Trophoblast cell (in vitro differentiated cells and primary cell): ENCODE data around the gene NKX6-1.

Experiments
- DNase-seq, 2 donors: peaks; one replicate each; pipeline ENCODE4 v3.0.0-alpha.2; 2016
- H2AFZ ChIP-seq: 2 replicates; pipeline ENCODE4 v1.6.1; 2013; ENCODE audit warnings: low read length, moderate library complexity, mild to moderate bottlenecking; ENCODE audit not compliant: insufficient read depth, poor library complexity
- H2AK5ac ChIP-seq: 2 replicates; pipeline ENCODE4 v1.6.1; 2013; ENCODE audit warnings: mild to moderate bottlenecking, low read length
- H2BK120ac ChIP-seq: 2 replicates; pipeline ENCODE4 v1.6.1; 2013; ENCODE audit warnings: low read length, mild to moderate bottlenecking, moderate library complexity; ENCODE audit not compliant: insufficient read depth, poor library complexity
- H2BK12ac ChIP-seq: 2 replicates; pipeline ENCODE4 v1.6.1; 2013; ENCODE audit warnings: mild to moderate bottlenecking, low read length, moderate library complexity
- H2BK5ac ChIP-seq: 2 replicates; pipeline ENCODE4 v1.6.1; 2013; ENCODE audit warnings: low read length, low read depth, moderate library complexity, mild to moderate bottlenecking; ENCODE audit not compliant: poor library complexity
- H3K14ac ChIP-seq: 2 replicates; pipeline ENCODE4 v1.6.1; 2013; ENCODE audit warnings: mild to moderate bottlenecking, low read length
- H3K18ac ChIP-seq: 2 replicates; pipeline ENCODE4 v1.6.1; 2013; ENCODE audit warnings: mild to moderate bottlenecking, low read length
- H3K23ac ChIP-seq: 2 replicates; pipeline ENCODE4 v1.6.1; 2013; ENCODE audit warnings: low read length
- H3K27ac ChIP-seq: 2 replicates; pipeline ENCODE4 v1.5.1; 2013; ENCODE audit warnings: low read depth, mild to moderate bottlenecking, inconsistent platforms, low read length, moderate library complexity
- H3K27me3 ChIP-seq: 2 replicates; pipeline ENCODE4 v1.6.1; 2013; ENCODE audit warnings: inconsistent platforms, mild to moderate bottlenecking, low read length, moderate library complexity; ENCODE audit not compliant: insufficient read depth
- H3K36me3 ChIP-seq, 2 experiments: 1 replicate in 1 of 2; 2 replicates in 1 of 2; pipeline ENCODE4 v1.6.1; 2013; ENCODE audit warnings: low read length in 2 of 2, mild to moderate bottlenecking in 2 of 2, moderate library complexity in 1 of 2; ENCODE audit not compliant: insufficient read depth in 2 of 2, control insufficient read depth in 1 of 2
- H3K4ac ChIP-seq: 2 replicates; pipeline ENCODE4 v1.6.1; 2013; ENCODE audit warnings: low read depth, mild to moderate bottlenecking, low read length, moderate library complexity
- H3K4me1 ChIP-seq, 2 experiments: 1 replicate in 1 of 2; 2 replicates in 1 of 2; pipeline ENCODE4 v1.6.1; 2013; ENCODE audit warnings: low read length in 2 of 2, mild to moderate bottlenecking in 2 of 2, moderate library complexity in 1 of 2; ENCODE audit not compliant: insufficient read depth in 2 of 2, control insufficient read depth in 1 of 2
- H3K4me2 ChIP-seq: 2 replicates; pipeline ENCODE4 v1.6.1; 2013; ENCODE audit warnings: inconsistent platforms, mild to moderate bottlenecking, low read length, moderate library complexity
- H3K4me3 ChIP-seq: 2 replicates; pipeline ENCODE4 v1.5.1; 2013; ENCODE audit warnings: mild to moderate bottlenecking, low read depth, low read length, inconsistent platforms
- H3K79me1 ChIP-seq: one replicate; pipeline ENCODE4 v1.6.1; 2013; ENCODE audit warnings: low read length
- H3K79me2 ChIP-seq: 2 replicates; pipeline ENCODE4 v1.6.1; 2013; ENCODE audit warnings: low read length, mild to moderate bottlenecking; ENCODE audit not compliant: control insufficient read depth, insufficient read depth, poor library complexity
- H3K9ac ChIP-seq: 2 replicates; pipeline ENCODE4 v1.6.1; 2013; ENCODE audit warnings: mild to moderate bottlenecking, low read length
- H3K9me3 ChIP-seq: 2 replicates; pipeline ENCODE4 v1.6.1; 2013; ENCODE audit warnings: low read depth, mild to moderate bottlenecking, control low read depth, inconsistent platforms, low read length; ENCODE audit not compliant: insufficient read depth
- H4K12ac ChIP-seq: 2 replicates; pipeline ENCODE4 v1.6.1; 2013; ENCODE audit warnings: low read depth, mild to moderate bottlenecking, low read length, moderate library complexity
- H4K8ac ChIP-seq: 2 replicates; pipeline ENCODE4 v1.6.1; 2013; ENCODE audit warnings: low read depth, mild to moderate bottlenecking, low read length, moderate library complexity
- H4K91ac ChIP-seq: one replicate; pipeline ENCODE4 v1.6.1; 2013; ENCODE audit warnings: low read depth, mild to moderate bottlenecking, low read length, moderate library complexity
- WGBS: extraction: QIAGEN DNeasy Blood & Tissue Kit; methylation state at CpG from one replicate; pipeline ENCODE4 v1.1.7; 2013; ENCODE audit warnings: missing lambda C conversion rate; ENCODE audit not compliant: insufficient read length, insufficient coverage; ENCODE audit errors: extremely low coverage; 5-methylcytosine and 5-hydroxymethylcytosine counted together

NKX6-1 gene

GRCh38 chr4:84527391-84527790 lies 28.3 kb upstream of the NKX6-1 start:
- no peaks in the 10 kb centered on the region for H3K79me2 ChIP-seq
- H3K36me3 ChIP-seq, result no peaks in the 10 kb centered on the region
- no peak overlapping the region for H3K14ac ChIP-seq
- H4K91ac ChIP-seq, result no peak overlapping the region
- H3K79me1 ChIP-seq, result peaks cover 2% of the 10 kb centered on the region
- H3K4ac ChIP-seq, result no peak overlapping the region
- DNase-seq, result no peak
- no peak overlapping the region for H4K8ac ChIP-seq
- H3K23ac ChIP-seq, result no peak overlapping the region
- no peak overlapping the region for H2AFZ ChIP-seq
- H2BK5ac ChIP-seq, result no peak overlapping the region
- no peaks in the 10 kb centered on the region for H3K27me3 ChIP-seq
- H3K27ac ChIP-seq, result no peak overlapping the region
- no peak overlapping the region for H2BK12ac ChIP-seq
- peaks cover 2 to 6% of the 10 kb centered on the region in 2 experiments for H3K4me1 ChIP-seq
- no peaks in the 10 kb centered on the region for H3K9me3 ChIP-seq
- no peak overlapping the region for H4K12ac ChIP-seq
- H3K4me3 ChIP-seq, result no peak overlapping the region
- H2BK120ac ChIP-seq, result no peak overlapping the region
- no peak overlapping the region for H3K9ac ChIP-seq
- no peak overlapping the region for H3K18ac ChIP-seq
- no peak overlapping the region for H3K4me2 ChIP-seq
- H2AK5ac ChIP-seq, result no peak overlapping the region

GRCh38 chr4:84515075-84515474 lies 16.0 kb upstream of the NKX6-1 start:
- H2BK12ac ChIP-seq, result no peak overlapping the region
- H4K8ac ChIP-seq, result no peak overlapping the region
- H3K9ac ChIP-seq, result no peak overlapping the region
- no peak overlapping the region for H2BK5ac ChIP-seq
- H2BK120ac ChIP-seq, result no peak overlapping the region
- H3K27ac ChIP-seq, result no peak overlapping the region
- no peaks in the 10 kb centered on the region for H3K4me1 ChIP-seq
- H2AK5ac ChIP-seq, result no peak overlapping the region
- H4K12ac ChIP-seq, result no peak overlapping the region
- no peak overlapping the region for H3K23ac ChIP-seq
- H3K18ac ChIP-seq, result no peak overlapping the region
- no peak overlapping the region for H4K91ac ChIP-seq
- H3K9me3 ChIP-seq, result no peaks in the 10 kb centered on the region
- no peaks in the 10 kb centered on the region for H3K36me3 ChIP-seq
- DNase-seq, result no peak
- no CpG with 5 or more reads among the region's 2 CpGs for whole genome bisulfite sequencing
- no peak overlapping the region for H3K14ac ChIP-seq
- no peaks in the 10 kb centered on the region for H3K79me1 ChIP-seq
- no peaks in the 10 kb centered on the region for H3K79me2 ChIP-seq
- H3K27me3 ChIP-seq, result no peaks in the 10 kb centered on the region
- no peak overlapping the region for H3K4me3 ChIP-seq
- no peak overlapping the region for H2AFZ ChIP-seq
- no peak overlapping the region for H3K4ac ChIP-seq
- H3K4me2 ChIP-seq, result no peak overlapping the region

- Histone ChIP-seq H3K18ac (no peak overlapping the region), H3K4ac (no peak overlapping the region), H2AK5ac (no peak overlapping the region), H3K27me3 (no peaks in the 10 kb centered on the region), H3K23ac (no peak overlapping the region), H3K4me1 (no peaks in the 10 kb centered on the region), H2AFZ (no peak overlapping the region), H3K9me3 (no peaks in the 10 kb centered on the region), H3K4me3 (no peak overlapping the region), H3K79me2 (no peaks in the 10 kb centered on the region), H4K12ac (no peak overlapping the region), H3K9ac (no peak overlapping the region), H4K91ac (no peak overlapping the region), H3K4me2 (no peak overlapping the region), H3K14ac (no peak overlapping the region), H3K27ac (no peak overlapping the region), H2BK5ac (no peak overlapping the region), H3K36me3 (no peaks in the 10 kb centered on the region), H4K8ac (no peak overlapping the region), H2BK12ac (no peak overlapping the region), H2BK120ac (no peak overlapping the region), H3K79me1 (no peaks in the 10 kb centered on the region)
- WGBS, result no CpG with 5 or more reads among the region's 5 CpGs
- no peak for DNase-seq
These were observed 13.2 kb upstream of the NKX6-1 start for GRCh38 chr4:84512277-84512676.

- H3K27me3 ChIP-seq, result no peaks in the 10 kb centered on the region
- H3K79me1 ChIP-seq, result no peaks in the 10 kb centered on the region
- H3K36me3 ChIP-seq, result no peaks in the 10 kb centered on the region
- H4K91ac ChIP-seq, result no peak overlapping the region
- no peak for DNase-seq
- no peak overlapping the region for H2BK12ac ChIP-seq
- no peaks in the 10 kb centered on the region for H3K79me2 ChIP-seq
- no peak overlapping the region for H2AFZ ChIP-seq
- no peak overlapping the region for H3K18ac ChIP-seq
- no peak overlapping the region for H3K14ac ChIP-seq
- H2BK120ac ChIP-seq, result no peak overlapping the region
- no CpG with 5 or more reads among the region's 3 CpGs for WGBS
- H3K9ac ChIP-seq, result no peak overlapping the region
- H3K4me3 ChIP-seq, result no peak overlapping the region
- H3K4me2 ChIP-seq, result no peak overlapping the region
- H4K8ac ChIP-seq, result no peak overlapping the region
- H3K4me1 ChIP-seq, result no peaks in the 10 kb centered on the region
- no peak overlapping the region for H3K4ac ChIP-seq
- H3K23ac ChIP-seq, result no peak overlapping the region
- no peak overlapping the region for H4K12ac ChIP-seq
- no peak overlapping the region for H3K27ac ChIP-seq
- H3K9me3 ChIP-seq, result no peaks in the 10 kb centered on the region
- H2AK5ac ChIP-seq, result no peak overlapping the region
- no peak overlapping the region for H2BK5ac ChIP-seq
These were observed 12.6 kb upstream of the NKX6-1 start for GRCh38 chr4:84511703-84512102.
